Suprapubic skin (tissue), 4 donors: ENCODE measurements around the gene MORN4.

ENCODE experiments used
- POLR2A ChIP-seq, 2 donors: fragments of 450-650 bp; IDR thresholded peaks; one replicate each; pipeline ENCODE4 v1.6.1; 2017; ENCODE audit warnings: antibody characterized with exemption in 2 of 2, mild to moderate bottlenecking in 2 of 2, moderate library complexity in 2 of 2
- POLR2AphosphoS5 ChIP-seq, 3 donors: sonication (generic); formaldehyde crosslinking; IDR thresholded peaks; one replicate each; pipeline ENCODE4 v1.6.1; 2017; ENCODE audit warnings: antibody characterized with exemption in 3 of 3
- TF ChIP-seq, protein P1 (sequence below), 2 donors: fragments of 200-600 bp in 1 of 2; fragments of 450-650 bp in 1 of 2; sonication (generic) in 1 of 2; IDR thresholded peaks; one replicate each; pipeline ENCODE4 v1.5.1; 2016 to 2019; ENCODE audit warnings: antibody characterized with exemption in 2 of 2, mild to moderate bottlenecking in 1 of 2, moderate library complexity in 1 of 2

DNA sequence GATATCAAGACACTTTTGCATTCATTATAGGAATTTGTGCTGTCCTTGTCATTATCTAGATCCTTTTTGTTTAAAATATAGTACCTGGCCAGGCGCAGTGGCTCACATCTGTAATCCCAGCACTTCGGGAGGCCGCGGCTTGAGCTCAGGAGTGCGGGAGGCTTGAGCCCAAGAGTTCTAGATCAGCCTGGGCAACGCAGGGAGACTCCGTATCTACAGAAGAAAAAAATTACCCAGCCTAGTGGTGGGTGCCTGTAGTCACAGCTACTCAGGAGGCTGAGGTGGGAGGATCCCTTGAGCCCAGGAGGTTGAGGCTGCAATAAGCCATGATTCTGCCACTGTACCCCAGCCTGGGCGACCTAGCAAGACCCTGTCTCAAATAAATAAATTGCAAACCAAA lies 621 bp upstream of the MORN4 start:
- TF ChIP-seq, protein P1, sequence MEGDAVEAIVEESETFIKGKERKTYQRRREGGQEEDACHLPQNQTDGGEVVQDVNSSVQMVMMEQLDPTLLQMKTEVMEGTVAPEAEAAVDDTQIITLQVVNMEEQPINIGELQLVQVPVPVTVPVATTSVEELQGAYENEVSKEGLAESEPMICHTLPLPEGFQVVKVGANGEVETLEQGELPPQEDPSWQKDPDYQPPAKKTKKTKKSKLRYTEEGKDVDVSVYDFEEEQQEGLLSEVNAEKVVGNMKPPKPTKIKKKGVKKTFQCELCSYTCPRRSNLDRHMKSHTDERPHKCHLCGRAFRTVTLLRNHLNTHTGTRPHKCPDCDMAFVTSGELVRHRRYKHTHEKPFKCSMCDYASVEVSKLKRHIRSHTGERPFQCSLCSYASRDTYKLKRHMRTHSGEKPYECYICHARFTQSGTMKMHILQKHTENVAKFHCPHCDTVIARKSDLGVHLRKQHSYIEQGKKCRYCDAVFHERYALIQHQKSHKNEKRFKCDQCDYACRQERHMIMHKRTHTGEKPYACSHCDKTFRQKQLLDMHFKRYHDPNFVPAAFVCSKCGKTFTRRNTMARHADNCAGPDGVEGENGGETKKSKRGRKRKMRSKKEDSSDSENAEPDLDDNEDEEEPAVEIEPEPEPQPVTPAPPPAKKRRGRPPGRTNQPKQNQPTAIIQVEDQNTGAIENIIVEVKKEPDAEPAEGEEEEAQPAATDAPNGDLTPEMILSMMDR (IDR thresholded peaks at IDR 0.05), result no peak
- TF ChIP-seq POLR2A (IDR thresholded peaks at IDR 0.05) (no peak), POLR2AphosphoS5 (IDR thresholded peaks at IDR 0.05) (no peak)
